Panc1 (cell line): ENCODE measurements around the gene AIG1. TPM values are rescaled to one million over a fixed set of nuclear protein-coding genes. Genes with fewer than 3 reads are reported as not detected.

Experiments
- ATAC-seq: fragments of 200-7000 bp; cut with Tn5 transposase; 2 replicates; pipeline ENCODE4 v1.9.1; 2020; ENCODE audit warnings: mild to moderate bottlenecking, moderate library complexity
- BruUV-seq: library from RNA; stranded (reverse); fragments of 400-500 nt; replicated peaks from 2 replicates; lab custom pipeline; 2021; lab: Mats Ljungman, UMichigan
- CTCF ChIA-PET: fragments of 300-600 bp; sonication (Branson Sonifier 250); formaldehyde crosslinking; loops from one replicate; lab custom pipeline; 2022; ENCODE audit warnings: antibody characterized with exemption; lab: Charles Lee
- POLR2A ChIA-PET: fragments of 300-600 bp; sonication (Branson Sonifier 250); formaldehyde crosslinking; loops from one replicate; lab custom pipeline; 2022; ENCODE audit warnings: antibody characterized with exemption; lab: Charles Lee
- DNase-seq: peaks from one replicate; pipeline ENCODE4 v3.0.0-alpha.2; 2010; ENCODE audit warnings: low read depth, low spot score
- H3K27ac ChIP-seq: 2 replicates; pipeline ENCODE4 v1.5.1; 2011; ENCODE audit warnings: mild to moderate bottlenecking, low read length, inconsistent platforms
- H3K27me3 ChIP-seq: fragments of 200-500 bp; sonication (Bioruptor generic); 2 replicates; pipeline ENCODE4 v1.6.0; 2014; ENCODE audit warnings: low read length, inconsistent platforms; ENCODE audit not compliant: control insufficient read depth, insufficient read depth
- H3K36me3 ChIP-seq: fragments of 200-500 bp; sonication (Bioruptor generic); 2 replicates; pipeline ENCODE4 v1.5.1; 2014; ENCODE audit warnings: inconsistent platforms, mild to moderate bottlenecking, low read length, moderate library complexity; ENCODE audit not compliant: control insufficient read depth, insufficient read depth
- H3K4me1 ChIP-seq: 2 replicates; pipeline ENCODE4 v1.5.1; 2011; ENCODE audit warnings: inconsistent platforms, mild to moderate bottlenecking, low read length, moderate library complexity; ENCODE audit not compliant: control insufficient read depth, insufficient read depth
- H3K4me3 ChIP-seq, 2 experiments: 2 replicates each; pipeline ENCODE4 v1.5.1; 2011 to 2012; ENCODE audit warnings: low read depth in 2 of 2, low read length in 2 of 2, mild to moderate bottlenecking in 2 of 2, inconsistent platforms in 1 of 2, moderate library complexity in 1 of 2
- H3K9me3 ChIP-seq: fragments of 200-500 bp; sonication (Bioruptor generic); 2 replicates; pipeline ENCODE4 v1.5.1; 2014; ENCODE audit warnings: low read depth, mild to moderate bottlenecking, inconsistent platforms, low read length, moderate library complexity; ENCODE audit not compliant: control insufficient read depth, insufficient read depth
- POLR2AphosphoS5 ChIP-seq: IDR thresholded peaks from 2 replicates; pipeline ENCODE4 v1.6.1; 2012; ENCODE audit warnings: mild to moderate bottlenecking, low read depth, low read length, moderate library complexity
- SIN3A ChIP-seq: IDR thresholded peaks from 2 replicates; pipeline ENCODE4 v1.6.1; 2012; ENCODE audit warnings: low read depth, mild to moderate bottlenecking, low read length, moderate library complexity, borderline replicate concordance; ENCODE audit not compliant: insufficient read depth
- TCF7L2 ChIP-seq: IDR thresholded peaks from 2 replicates; pipeline ENCODE4 v1.6.1; 2011; ENCODE audit warnings: mild to moderate bottlenecking, low read depth, low read length, inconsistent platforms
- in situ Hi-C: cut with HindIII; loops from 2 replicates; pipeline ENCODE4 v1.10.0; 2016; ENCODE audit warnings: low sequenced_read_pairs, low pct_unique_long_range_greater_than_20kb
- intact Hi-C: fragments of 100-400 bp; cut with micrococcal nuclease; formaldehyde crosslinking; loops from one replicate; pipeline ENCODE4 v1.10.0; 2022; ENCODE audit not compliant: unreplicated experiment
- total RNA-seq: library from RNA; stranded (reverse); gene quantifications from one replicate; pipeline ENCODE4 v1.2.1, GENCODE V29; 2021; ENCODE audit not compliant: unreplicated experiment
- TF ChIP-seq, protein P1 (sequence below): fragments of 450-650 bp; IDR thresholded peaks from 2 replicates; pipeline ENCODE4 v1.5.1; 2017; ENCODE audit warnings: mild to moderate bottlenecking
- TF ChIP-seq, protein P2 (sequence below), 2 experiments: IDR thresholded peaks; 2 replicates each; pipeline ENCODE4 v1.6.1; 2011 to 2012; ENCODE audit warnings: low read depth in 2 of 2, control low read depth in 1 of 2, low read length in 1 of 2, mild to moderate bottlenecking in 1 of 2, moderate library complexity in 1 of 2; ENCODE audit not compliant: insufficient read depth in 1 of 2

AIG1 gene
- total RNA-seq, 1 experiment from 2014 or later: 23.9 TPM

DNA sequence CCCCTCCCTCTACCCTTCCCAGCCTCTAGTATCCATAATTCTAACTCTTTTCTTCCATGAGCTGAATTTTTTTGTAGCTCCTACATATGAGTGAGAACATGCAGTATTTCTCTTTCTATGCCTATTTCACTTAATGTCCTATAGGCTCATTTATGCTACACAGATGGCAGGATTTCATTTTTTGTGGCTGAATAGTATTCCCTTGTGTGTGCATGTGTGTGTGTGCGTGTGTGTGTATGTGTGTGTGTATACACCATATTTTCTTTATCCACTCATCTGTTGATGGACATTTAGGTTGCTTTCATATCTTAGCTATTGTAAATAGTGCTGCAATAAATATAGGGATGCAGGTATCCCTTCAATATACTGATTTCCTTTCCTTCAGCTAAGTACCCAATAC lies 288.8 kb downstream of the AIG1 start:
- no peak overlapping the region for H3K27ac ChIP-seq
- H3K4me1 ChIP-seq: no peaks in the 10 kb centered on the region
- H3K27me3 ChIP-seq: 0 out of 2 replicates have a peak, but pooled peaks cover 3% of the 10 kb centered on the region
- TF ChIP-seq POLR2AphosphoS5: no peak
- TF ChIP-seq, protein P1, sequence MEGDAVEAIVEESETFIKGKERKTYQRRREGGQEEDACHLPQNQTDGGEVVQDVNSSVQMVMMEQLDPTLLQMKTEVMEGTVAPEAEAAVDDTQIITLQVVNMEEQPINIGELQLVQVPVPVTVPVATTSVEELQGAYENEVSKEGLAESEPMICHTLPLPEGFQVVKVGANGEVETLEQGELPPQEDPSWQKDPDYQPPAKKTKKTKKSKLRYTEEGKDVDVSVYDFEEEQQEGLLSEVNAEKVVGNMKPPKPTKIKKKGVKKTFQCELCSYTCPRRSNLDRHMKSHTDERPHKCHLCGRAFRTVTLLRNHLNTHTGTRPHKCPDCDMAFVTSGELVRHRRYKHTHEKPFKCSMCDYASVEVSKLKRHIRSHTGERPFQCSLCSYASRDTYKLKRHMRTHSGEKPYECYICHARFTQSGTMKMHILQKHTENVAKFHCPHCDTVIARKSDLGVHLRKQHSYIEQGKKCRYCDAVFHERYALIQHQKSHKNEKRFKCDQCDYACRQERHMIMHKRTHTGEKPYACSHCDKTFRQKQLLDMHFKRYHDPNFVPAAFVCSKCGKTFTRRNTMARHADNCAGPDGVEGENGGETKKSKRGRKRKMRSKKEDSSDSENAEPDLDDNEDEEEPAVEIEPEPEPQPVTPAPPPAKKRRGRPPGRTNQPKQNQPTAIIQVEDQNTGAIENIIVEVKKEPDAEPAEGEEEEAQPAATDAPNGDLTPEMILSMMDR: no peak
- no peak for TF ChIP-seq TCF7L2
- TF ChIP-seq, protein P2, sequence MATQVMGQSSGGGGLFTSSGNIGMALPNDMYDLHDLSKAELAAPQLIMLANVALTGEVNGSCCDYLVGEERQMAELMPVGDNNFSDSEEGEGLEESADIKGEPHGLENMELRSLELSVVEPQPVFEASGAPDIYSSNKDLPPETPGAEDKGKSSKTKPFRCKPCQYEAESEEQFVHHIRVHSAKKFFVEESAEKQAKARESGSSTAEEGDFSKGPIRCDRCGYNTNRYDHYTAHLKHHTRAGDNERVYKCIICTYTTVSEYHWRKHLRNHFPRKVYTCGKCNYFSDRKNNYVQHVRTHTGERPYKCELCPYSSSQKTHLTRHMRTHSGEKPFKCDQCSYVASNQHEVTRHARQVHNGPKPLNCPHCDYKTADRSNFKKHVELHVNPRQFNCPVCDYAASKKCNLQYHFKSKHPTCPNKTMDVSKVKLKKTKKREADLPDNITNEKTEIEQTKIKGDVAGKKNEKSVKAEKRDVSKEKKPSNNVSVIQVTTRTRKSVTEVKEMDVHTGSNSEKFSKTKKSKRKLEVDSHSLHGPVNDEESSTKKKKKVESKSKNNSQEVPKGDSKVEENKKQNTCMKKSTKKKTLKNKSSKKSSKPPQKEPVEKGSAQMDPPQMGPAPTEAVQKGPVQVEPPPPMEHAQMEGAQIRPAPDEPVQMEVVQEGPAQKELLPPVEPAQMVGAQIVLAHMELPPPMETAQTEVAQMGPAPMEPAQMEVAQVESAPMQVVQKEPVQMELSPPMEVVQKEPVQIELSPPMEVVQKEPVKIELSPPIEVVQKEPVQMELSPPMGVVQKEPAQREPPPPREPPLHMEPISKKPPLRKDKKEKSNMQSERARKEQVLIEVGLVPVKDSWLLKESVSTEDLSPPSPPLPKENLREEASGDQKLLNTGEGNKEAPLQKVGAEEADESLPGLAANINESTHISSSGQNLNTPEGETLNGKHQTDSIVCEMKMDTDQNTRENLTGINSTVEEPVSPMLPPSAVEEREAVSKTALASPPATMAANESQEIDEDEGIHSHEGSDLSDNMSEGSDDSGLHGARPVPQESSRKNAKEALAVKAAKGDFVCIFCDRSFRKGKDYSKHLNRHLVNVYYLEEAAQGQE (IDR thresholded peaks at IDR 0.05; ENCODE audit: insufficient read depth in 1 of 2, low read depth in 2 of 2, low read length in 1 of 2): no peak
- intact Hi-C loops (no loop called here), in situ Hi-C loops (no loop called here)
- POLR2A ChIA-PET: no interaction called here
- no TSS peak for BruUV-seq
- no peaks in the 10 kb centered on the region for H3K9me3 ChIP-seq
- no peak overlapping the region for H3K4me3 ChIP-seq
- DNase-seq: no peak
- no peaks in the 10 kb centered on the region for H3K36me3 ChIP-seq
- CTCF ChIA-PET: no interaction called here
- no peak for ATAC-seq

DNA sequence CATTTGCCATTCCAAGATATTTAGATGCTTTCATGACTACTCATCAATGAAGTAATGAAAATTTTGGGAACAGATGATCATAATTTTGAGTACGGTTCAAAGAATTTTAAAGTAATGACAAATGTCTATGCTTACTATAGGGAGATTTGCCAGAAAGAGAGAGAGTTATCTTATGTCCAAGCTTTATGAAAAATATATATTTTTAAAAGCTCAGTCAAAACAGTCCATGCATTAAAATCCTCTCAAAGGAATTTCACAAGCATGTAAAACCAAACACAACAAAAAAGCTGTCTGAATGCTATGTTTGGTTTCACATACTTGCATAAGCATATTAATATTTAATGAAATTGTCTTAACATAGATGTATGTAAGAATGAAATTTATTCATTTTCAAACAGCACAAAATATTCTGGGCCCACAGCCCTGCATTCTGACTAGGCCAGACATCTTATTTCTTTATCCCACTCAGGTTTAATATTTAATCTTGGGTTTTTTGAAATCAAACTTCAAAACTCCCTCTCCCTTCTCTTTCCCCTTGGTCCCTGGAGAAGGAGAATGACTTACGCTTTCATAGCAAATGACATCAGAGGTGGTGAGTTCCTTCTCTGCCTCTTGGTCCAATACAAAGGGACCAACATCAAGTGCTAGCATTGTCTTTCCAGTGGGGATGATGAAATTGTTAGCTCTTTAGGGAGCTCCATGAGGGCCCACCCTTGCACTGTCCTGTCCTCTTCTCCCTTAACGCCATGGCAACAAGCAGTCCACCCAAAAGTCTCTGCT lies 295.6 kb downstream of the AIG1 start:
- no peak overlapping the region for H3K27ac ChIP-seq
- BruUV-seq: no TSS peak
- TF ChIP-seq POLR2AphosphoS5: no peak
- no peak for TF ChIP-seq SIN3A
- TF ChIP-seq TCF7L2: no peak
- TF ChIP-seq, protein P2 (IDR thresholded peaks at IDR 0.05; ENCODE audit: insufficient read depth in 1 of 2, low read depth in 2 of 2, low read length in 1 of 2): no peak
- TF ChIP-seq, protein P1: no peak
- H3K4me3 ChIP-seq: no peak overlapping the region
- CTCF ChIA-PET: no interaction called here
- no peak for DNase-seq
- peaks cover 5% of the 10 kb centered on the region; the same call in 1 of the 2 replicates for H3K9me3 ChIP-seq
- POLR2A ChIA-PET: no interaction called here
- in situ Hi-C loops (no loop called here), intact Hi-C loops (no loop called here)
- H3K27me3 ChIP-seq: peaks cover 2% of the 10 kb centered on the region; the same call in 1 of the 2 replicates
- no peaks in the 10 kb centered on the region for H3K36me3 ChIP-seq
- no peaks in the 10 kb centered on the region for H3K4me1 ChIP-seq
- no peak for ATAC-seq
